Hematopoietic multipotent progenitor cell treated with erythropoietin and hydrocortisone succinate and interleukin-3 and kit ligand, for 6 days (in vitro differentiated cells): ENCODE results near the gene SPEF2.

ENCODE experiments used
- DNase-seq: peaks from one replicate; pipeline ENCODE4 v3.0.0-alpha.2; 2015

The SPEF2 gene

GRCh38 chr5:35785601-35786085 is 168.0 kb downstream of the SPEF2 start:
- no peak for DNase-seq

GRCh38 chr5:35788724-35789123 is 171.1 kb downstream of the SPEF2 start:
- DNase-seq = no peak

GRCh38 chr5:35789732-35790456 is 172.2 kb downstream of the SPEF2 start:
- no peak for DNase-seq

- no peak for DNase-seq
Observed at GRCh38 chr5:35790457-35790822, 172.8 kb downstream of the SPEF2 start.

- DNase-seq = no peak
Observed at GRCh38 chr5:35794328-35794619, 176.6 kb downstream of the SPEF2 start.

GRCh38 chr5:35794684-35795375 is 177.2 kb downstream of the SPEF2 start:
- no peak for DNase-seq

GRCh38 chr5:35799181-35799580 is 181.5 kb downstream of the SPEF2 start:
- DNase-seq = no peak

- DNase-seq = no peak
Observed at GRCh38 chr5:35799753-35800152, 182.1 kb downstream of the SPEF2 start.

- DNase-seq = no peak
Observed at GRCh38 chr5:35803191-35803651, 185.6 kb downstream of the SPEF2 start.

GRCh38 chr5:35804201-35804653 is 186.6 kb downstream of the SPEF2 start:
- DNase-seq = no peak

- DNase-seq = no peak
Observed at GRCh38 chr5:35804841-35805240, 187.2 kb downstream of the SPEF2 start.

GRCh38 chr5:35810601-35811000 is 192.9 kb downstream of the SPEF2 start:
- DNase-seq = no peak

GRCh38 chr5:35811108-35811741 is 193.6 kb downstream of the SPEF2 start:
- peak; percentile 36 for DNase-seq

GRCh38 chr5:35813521-35813920 is 195.9 kb downstream of the SPEF2 start:
- DNase-seq = no peak

GRCh38 chr5:35815089-35815936 is 197.7 kb downstream of the SPEF2 start:
- peak; percentile 62 for DNase-seq

- DNase-seq = no peak
Observed at GRCh38 chr5:35816881-35817521, 199.3 kb downstream of the SPEF2 start.

GRCh38 chr5:35819026-35819425 is 201.4 kb downstream of the SPEF2 start:
- no peak for DNase-seq

- DNase-seq = no peak
Observed at GRCh38 chr5:35819668-35820067, 202.0 kb downstream of the SPEF2 start.

GRCh38 chr5:35820735-35821134 is 203.1 kb downstream of the SPEF2 start:
- peak; percentile 18 for DNase-seq

GRCh38 chr5:35821513-35821912 is 203.8 kb downstream of the SPEF2 start:
- no peak for DNase-seq

GRCh38 chr5:35822511-35822910 is 204.8 kb downstream of the SPEF2 start:
- DNase-seq = no peak

- DNase-seq = no peak
Observed at GRCh38 chr5:35823347-35824098, 205.9 kb downstream of the SPEF2 start.
